T-helper 17 cell (primary cell): Measurements from ENCODE around the gene TBC1D5. TPM values are rescaled to one million over a fixed set of nuclear protein-coding genes. Genes with fewer than 3 reads are reported as not detected.

Source experiments
- ATAC-seq: fragments of 150-1000 bp; cut with Tn5 transposase; 2 replicates; pipeline ENCODE4 v1.10.0; 2021; ENCODE audit warnings: mild to moderate bottlenecking, moderate library complexity
- DNase-seq, 3 donors: peaks; one replicate each; pipeline versions ENCODE4 v3.0.0 to v3.0.0-alpha.2; 2020 to 2021
- H3K9me3 ChIP-seq: one replicate; pipeline ENCODE4 v1.7.0; 2013; ENCODE audit warnings: low read length, mild to moderate bottlenecking; ENCODE audit not compliant: control insufficient read depth, poor library complexity, severe bottlenecking
- H3K27ac Mint-ChIP-seq: one replicate; pipeline ENCODE4 v1.8.0; 2022; ENCODE audit warnings: mild to moderate bottlenecking, moderate library complexity, mixed read lengths
- H3K27me3 Mint-ChIP-seq: one replicate; pipeline ENCODE4 v1.8.0; 2022; ENCODE audit warnings: mixed read lengths
- H3K36me3 Mint-ChIP-seq: one replicate; pipeline ENCODE4 v1.8.0; 2022; ENCODE audit warnings: low read depth, mixed read lengths
- H3K4me1 Mint-ChIP-seq: one replicate; pipeline ENCODE4 v1.8.0; 2022; ENCODE audit warnings: mild to moderate bottlenecking, mixed read lengths
- H3K4me3 Mint-ChIP-seq: one replicate; pipeline ENCODE4 v1.8.0; 2022; ENCODE audit warnings: mild to moderate bottlenecking, moderate library complexity, mixed read lengths
- total RNA-seq, 4 donors: library from RNA in 2 of 4; stranded (reverse) in 2 of 4; gene quantifications; one replicate each; pipeline ENCODE4 v1.2.3 and lab custom pipeline; 2022 to 2026

TBC1D5 gene
- total RNA-seq, 2 donors from 2014 or later, result 53.7 to 58.4 TPM

- H3K4me1 Mint-ChIP-seq, result peaks cover 16% of the 10 kb centered on the region
- peak overlapping the region; percentile 95 for H3K27ac Mint-ChIP-seq
- peak overlapping the region; percentile 85 for H3K4me3 Mint-ChIP-seq
- H3K36me3 Mint-ChIP-seq, result no peaks in the 10 kb centered on the region
- DNase-seq (no peak), ATAC-seq (peak; percentile 90)
- no peaks in the 10 kb centered on the region for H3K9me3 ChIP-seq
- H3K27me3 Mint-ChIP-seq, result no peaks in the 10 kb centered on the region
Measured at GRCh38 chr3:17322106-17322793, 420.2 kb downstream of the TBC1D5 start.

- peaks cover 2% of the 10 kb centered on the region for H3K36me3 Mint-ChIP-seq
- H3K4me1 Mint-ChIP-seq, result peaks cover 14% of the 10 kb centered on the region
- H3K4me3 Mint-ChIP-seq, result no peak overlapping the region
- DNase-seq (no peak), ATAC-seq (no peak)
- H3K27ac Mint-ChIP-seq, result no peak overlapping the region
- H3K9me3 ChIP-seq, result no peaks in the 10 kb centered on the region
- H3K27me3 Mint-ChIP-seq, result no peaks in the 10 kb centered on the region
Measured at GRCh38 chr3:17320266-17320665, 422.2 kb downstream of the TBC1D5 start.

GRCh38 chr3:17315897-17316296 is 426.5 kb downstream of the TBC1D5 start:
- H3K27ac Mint-ChIP-seq, result no peak overlapping the region
- H3K27me3 Mint-ChIP-seq, result no peaks in the 10 kb centered on the region
- H3K9me3 ChIP-seq, result no peaks in the 10 kb centered on the region
- no peaks in the 10 kb centered on the region for H3K4me1 Mint-ChIP-seq
- DNase-seq, result no peak
- ATAC-seq, result no peak
- peaks cover 2% of the 10 kb centered on the region for H3K36me3 Mint-ChIP-seq
- peak overlapping the region; percentile 21 for H3K4me3 Mint-ChIP-seq

GRCh38 chr3:17314171-17314570 is 428.3 kb downstream of the TBC1D5 start:
- H3K9me3 ChIP-seq, result no peaks in the 10 kb centered on the region
- no peak overlapping the region for H3K27ac Mint-ChIP-seq
- peaks cover 8% of the 10 kb centered on the region for H3K4me1 Mint-ChIP-seq
- no peak overlapping the region for H3K4me3 Mint-ChIP-seq
- ATAC-seq, result no peak
- DNase-seq, result no peak
- no peaks in the 10 kb centered on the region for H3K27me3 Mint-ChIP-seq
- H3K36me3 Mint-ChIP-seq, result peaks cover 2% of the 10 kb centered on the region

GRCh38 chr3:17313746-17314145 is 428.7 kb downstream of the TBC1D5 start:
- peaks cover 2% of the 10 kb centered on the region for H3K36me3 Mint-ChIP-seq
- DNase-seq (no peak), ATAC-seq (no peak)
- no peak overlapping the region for H3K4me3 Mint-ChIP-seq
- no peaks in the 10 kb centered on the region for H3K9me3 ChIP-seq
- peaks cover 8% of the 10 kb centered on the region for H3K4me1 Mint-ChIP-seq
- H3K27ac Mint-ChIP-seq, result no peak overlapping the region
- no peaks in the 10 kb centered on the region for H3K27me3 Mint-ChIP-seq

GRCh38 chr3:17310983-17311382 is 431.4 kb downstream of the TBC1D5 start:
- Mint-ChIP-seq H3K4me3 (no peak overlapping the region), H3K4me1 (peaks cover 8% of the 10 kb centered on the region), H3K27ac (no peak overlapping the region), H3K27me3 (no peaks in the 10 kb centered on the region), H3K36me3 (peaks cover 2% of the 10 kb centered on the region)
- no peaks in the 10 kb centered on the region for H3K9me3 ChIP-seq
- DNase-seq (no peak), ATAC-seq (no peak)

GRCh38 chr3:17307887-17308286 is 434.5 kb downstream of the TBC1D5 start:
- DNase-seq, result no peak

GRCh38 chr3:17307482-17307881 is 434.9 kb downstream of the TBC1D5 start:
- H3K4me1 Mint-ChIP-seq, result peaks cover 12% of the 10 kb centered on the region
- no peak overlapping the region for H3K4me3 Mint-ChIP-seq
- no peaks in the 10 kb centered on the region for H3K9me3 ChIP-seq

More at GRCh38 chr3:17307887-17308286, 434.5 kb downstream of the TBC1D5 start:
- Mint-ChIP-seq H3K27me3 (no peaks in the 10 kb centered on the region), H3K36me3 (no peaks in the 10 kb centered on the region), H3K4me3 (no peak overlapping the region), H3K4me1 (peaks cover 12% of the 10 kb centered on the region), H3K27ac (no peak overlapping the region)
- ATAC-seq, result no peak
- H3K9me3 ChIP-seq, result no peaks in the 10 kb centered on the region

GRCh38 chr3:17304969-17305368 is 437.5 kb downstream of the TBC1D5 start:
- no peak overlapping the region for H3K4me3 Mint-ChIP-seq
- no peaks in the 10 kb centered on the region for H3K36me3 Mint-ChIP-seq
- H3K27ac Mint-ChIP-seq, result no peak overlapping the region
- no peak for ATAC-seq
- peaks cover 12% of the 10 kb centered on the region for H3K4me1 Mint-ChIP-seq
- no peak for DNase-seq
- no peaks in the 10 kb centered on the region for H3K9me3 ChIP-seq
- H3K27me3 Mint-ChIP-seq, result no peaks in the 10 kb centered on the region

More at GRCh38 chr3:17307482-17307881, 434.9 kb downstream of the TBC1D5 start:
- DNase-seq, result no peak
- Mint-ChIP-seq H3K36me3 (no peaks in the 10 kb centered on the region), H3K27me3 (no peaks in the 10 kb centered on the region), H3K27ac (no peak overlapping the region)
- no peak for ATAC-seq

- no peak overlapping the region for H3K27ac Mint-ChIP-seq
- H3K27me3 Mint-ChIP-seq, result no peaks in the 10 kb centered on the region
- no peak for ATAC-seq
- peaks cover 4% of the 10 kb centered on the region for H3K36me3 Mint-ChIP-seq
- DNase-seq, result no peak
- H3K4me3 Mint-ChIP-seq, result no peak overlapping the region
- H3K4me1 Mint-ChIP-seq, result peaks cover 9% of the 10 kb centered on the region
- no peaks in the 10 kb centered on the region for H3K9me3 ChIP-seq
Measured at GRCh38 chr3:17302774-17303173, 439.7 kb downstream of the TBC1D5 start.

GRCh38 chr3:17302170-17302569 is 440.3 kb downstream of the TBC1D5 start:
- H3K27me3 Mint-ChIP-seq, result no peaks in the 10 kb centered on the region
- no peak overlapping the region for H3K4me3 Mint-ChIP-seq
- peaks cover 4% of the 10 kb centered on the region for H3K36me3 Mint-ChIP-seq
- DNase-seq (no peak), ATAC-seq (no peak)
- no peak overlapping the region for H3K27ac Mint-ChIP-seq
- peaks cover 9% of the 10 kb centered on the region for H3K4me1 Mint-ChIP-seq
- H3K9me3 ChIP-seq, result no peaks in the 10 kb centered on the region

GRCh38 chr3:17301271-17301670 is 441.2 kb downstream of the TBC1D5 start:
- peaks cover 4% of the 10 kb centered on the region for H3K36me3 Mint-ChIP-seq
- H3K27ac Mint-ChIP-seq, result no peak overlapping the region
- ATAC-seq, result no peak

GRCh38 chr3:17300441-17300840 is 442.0 kb downstream of the TBC1D5 start:
- ATAC-seq (peak; percentile 28), DNase-seq (no peak)
- Mint-ChIP-seq H3K27me3 (no peaks in the 10 kb centered on the region), H3K4me3 (peak overlapping the region; percentile 28), H3K36me3 (peaks cover 6% of the 10 kb centered on the region), H3K27ac (peak overlapping the region; percentile 39), H3K4me1 (peaks cover 10% of the 10 kb centered on the region)
- H3K9me3 ChIP-seq, result no peaks in the 10 kb centered on the region

More at GRCh38 chr3:17301271-17301670, 441.2 kb downstream of the TBC1D5 start:
- no peaks in the 10 kb centered on the region for H3K9me3 ChIP-seq
- no peak for DNase-seq
- no peaks in the 10 kb centered on the region for H3K27me3 Mint-ChIP-seq
- H3K4me1 Mint-ChIP-seq, result peaks cover 9% of the 10 kb centered on the region
- no peak overlapping the region for H3K4me3 Mint-ChIP-seq

GRCh38 chr3:17298038-17298437 is 444.4 kb downstream of the TBC1D5 start:
- DNase-seq (no peak), ATAC-seq (no peak)
- Mint-ChIP-seq H3K27ac (no peak overlapping the region), H3K4me3 (no peak overlapping the region), H3K4me1 (peaks cover 10% of the 10 kb centered on the region), H3K36me3 (peaks cover 6% of the 10 kb centered on the region), H3K27me3 (no peaks in the 10 kb centered on the region)
- H3K9me3 ChIP-seq, result no peaks in the 10 kb centered on the region
